A549 (cell line): Measurements from ENCODE around the gene TMEM132D.

Experiments used
- EP300 ChIP-seq, 2 experiments: fragments of >200 bp; sonication (Bioruptor Twin); formaldehyde crosslinking; IDR thresholded peaks; 2 replicates in 1 of 2; 3 replicates in 1 of 2; pipeline ENCODE4 v1.6.1; 2016 to 2017
- HOXB5 ChIP-seq: fragments of 250-450 bp; sonication (Bioruptor Pico); IDR thresholded peaks from 2 replicates; pipeline ENCODE4 v1.5.0; 2020; ENCODE audit warnings: mild to moderate bottlenecking, moderate library complexity
- JUN ChIP-seq, 2 experiments: fragments of >200 bp; sonication (Bioruptor Twin); formaldehyde crosslinking; IDR thresholded peaks; 2 replicates in 1 of 2; 3 replicates in 1 of 2; pipeline ENCODE4 v1.6.1; 2016 to 2017
- MYC ChIP-seq: IDR thresholded peaks from 2 replicates; pipeline ENCODE4 v1.6.1; 2012; ENCODE audit warnings: mild to moderate bottlenecking, inconsistent platforms, low read length, improper control_type of control experiment, borderline replicate concordance
- POLR2A ChIP-seq: IDR thresholded peaks from 2 replicates; pipeline ENCODE4 v1.6.1; 2012; ENCODE audit warnings: mild to moderate bottlenecking, low read length
- TF ChIP-seq, protein P1 (sequence below): fragments of >200 bp; sonication (Bioruptor Twin); formaldehyde crosslinking; IDR thresholded peaks from 3 replicates; pipeline ENCODE4 v1.5.1; 2016
- TF ChIP-seq, protein P2 (sequence below): fragments of 450-650 bp; IDR thresholded peaks from 2 replicates; pipeline ENCODE4 v1.6.1; 2014; ENCODE audit warnings: antibody characterized with exemption
- TF ChIP-seq, protein P3 (sequence below): IDR thresholded peaks from 2 replicates; pipeline ENCODE4 v1.6.1; 2012

DNA sequence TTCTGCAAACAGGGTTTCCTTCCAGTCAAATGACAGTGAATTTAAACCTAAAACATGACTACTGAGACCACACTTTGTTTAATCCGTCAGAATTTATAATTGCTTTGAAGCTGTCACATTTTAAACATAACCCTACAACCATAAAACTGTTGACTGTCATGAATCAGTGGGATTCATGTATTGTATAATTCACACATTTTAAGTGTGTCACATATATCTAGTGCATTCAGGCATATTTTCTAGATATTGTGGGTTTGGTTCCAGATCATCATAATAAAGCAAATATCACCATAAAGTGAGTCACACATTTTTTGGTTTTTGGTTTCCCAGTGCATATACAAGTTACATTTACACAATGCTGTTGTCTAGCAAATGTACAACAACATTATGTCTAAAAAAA is 304.4 kb downstream of the TMEM132D start:
- TF ChIP-seq, protein P1, sequence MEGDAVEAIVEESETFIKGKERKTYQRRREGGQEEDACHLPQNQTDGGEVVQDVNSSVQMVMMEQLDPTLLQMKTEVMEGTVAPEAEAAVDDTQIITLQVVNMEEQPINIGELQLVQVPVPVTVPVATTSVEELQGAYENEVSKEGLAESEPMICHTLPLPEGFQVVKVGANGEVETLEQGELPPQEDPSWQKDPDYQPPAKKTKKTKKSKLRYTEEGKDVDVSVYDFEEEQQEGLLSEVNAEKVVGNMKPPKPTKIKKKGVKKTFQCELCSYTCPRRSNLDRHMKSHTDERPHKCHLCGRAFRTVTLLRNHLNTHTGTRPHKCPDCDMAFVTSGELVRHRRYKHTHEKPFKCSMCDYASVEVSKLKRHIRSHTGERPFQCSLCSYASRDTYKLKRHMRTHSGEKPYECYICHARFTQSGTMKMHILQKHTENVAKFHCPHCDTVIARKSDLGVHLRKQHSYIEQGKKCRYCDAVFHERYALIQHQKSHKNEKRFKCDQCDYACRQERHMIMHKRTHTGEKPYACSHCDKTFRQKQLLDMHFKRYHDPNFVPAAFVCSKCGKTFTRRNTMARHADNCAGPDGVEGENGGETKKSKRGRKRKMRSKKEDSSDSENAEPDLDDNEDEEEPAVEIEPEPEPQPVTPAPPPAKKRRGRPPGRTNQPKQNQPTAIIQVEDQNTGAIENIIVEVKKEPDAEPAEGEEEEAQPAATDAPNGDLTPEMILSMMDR, result no peak
- no peak for TF ChIP-seq MYC
- TF ChIP-seq POLR2A, result no peak
- TF ChIP-seq EP300 (IDR thresholded peaks at IDR 0.05), result no peak
- TF ChIP-seq JUN (IDR thresholded peaks at IDR 0.05), result no peak
- TF ChIP-seq, protein P2, sequence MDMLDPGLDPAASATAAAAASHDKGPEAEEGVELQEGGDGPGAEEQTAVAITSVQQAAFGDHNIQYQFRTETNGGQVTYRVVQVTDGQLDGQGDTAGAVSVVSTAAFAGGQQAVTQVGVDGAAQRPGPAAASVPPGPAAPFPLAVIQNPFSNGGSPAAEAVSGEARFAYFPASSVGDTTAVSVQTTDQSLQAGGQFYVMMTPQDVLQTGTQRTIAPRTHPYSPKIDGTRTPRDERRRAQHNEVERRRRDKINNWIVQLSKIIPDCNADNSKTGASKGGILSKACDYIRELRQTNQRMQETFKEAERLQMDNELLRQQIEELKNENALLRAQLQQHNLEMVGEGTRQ, result no peak
- TF ChIP-seq HOXB5 (CRISPR knock-in tag), result no peak
- TF ChIP-seq, protein P3, sequence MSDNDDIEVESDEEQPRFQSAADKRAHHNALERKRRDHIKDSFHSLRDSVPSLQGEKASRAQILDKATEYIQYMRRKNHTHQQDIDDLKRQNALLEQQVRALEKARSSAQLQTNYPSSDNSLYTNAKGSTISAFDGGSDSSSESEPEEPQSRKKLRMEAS, result no peak
